ENCODE data around the gene DBT.

- TF ChIP-seq CTCF (IDR thresholded peaks at IDR 0.05), result no peak
- TF ChIP-seq POLR2A (IDR thresholded peaks at IDR 0.05), result no peak
Observed at GRCh38 chr1:100146958-100147357, 102.7 kb downstream of the DBT start.

Measured in body of pancreas (tissue), 4 donors.